ENCODE data around the gene ZNF487.
"Not testable (repeated sequence)": the region's sequence is repeated elsewhere in the genome, so short reads cannot be mapped to it uniquely, and the experiment has no call there.

Gene ZNF487

GRCh38 chr10:43446219-43447017 is 9.5 kb downstream of the ZNF487 start:
- H3K27me3 ChIP-seq (replicated peaks; ENCODE audit: control insufficient read depth, insufficient read depth, low read length); H3K9me3 ChIP-seq (ENCODE audit: control insufficient read depth, low read length); DNase-seq (ENCODE audit: low read depth); H3K4me3 ChIP-seq (ENCODE audit: low read length); H3K36me3 ChIP-seq (ENCODE audit: control insufficient read depth, insufficient read depth, low read length, severe bottlenecking); H3K9ac ChIP-seq (ENCODE audit: low read length); H3K4me1 ChIP-seq (ENCODE audit: control insufficient read depth, insufficient read depth, low read length): not testable (repeated sequence)

- no peaks in the 10 kb centered on the region for H3K9me3 ChIP-seq (ENCODE audit: control insufficient read depth, low read length)
- H3K36me3 ChIP-seq (ENCODE audit: control insufficient read depth, insufficient read depth, low read length, severe bottlenecking): no peaks in the 10 kb centered on the region
- peaks cover 17% of the 10 kb centered on the region for H3K4me1 ChIP-seq (ENCODE audit: control insufficient read depth, insufficient read depth, low read length)
- H3K9ac ChIP-seq (ENCODE audit: low read length): no peak overlapping the region
- no peaks in the 10 kb centered on the region for H3K27me3 ChIP-seq (replicated peaks; ENCODE audit: control insufficient read depth, insufficient read depth, low read length)
- DNase-seq (ENCODE audit: low read depth): no peak
- no peak overlapping the region for H3K4me3 ChIP-seq (ENCODE audit: low read length)
Observed at GRCh38 chr10:43448742-43449141, 11.8 kb downstream of the ZNF487 start.

DNA sequence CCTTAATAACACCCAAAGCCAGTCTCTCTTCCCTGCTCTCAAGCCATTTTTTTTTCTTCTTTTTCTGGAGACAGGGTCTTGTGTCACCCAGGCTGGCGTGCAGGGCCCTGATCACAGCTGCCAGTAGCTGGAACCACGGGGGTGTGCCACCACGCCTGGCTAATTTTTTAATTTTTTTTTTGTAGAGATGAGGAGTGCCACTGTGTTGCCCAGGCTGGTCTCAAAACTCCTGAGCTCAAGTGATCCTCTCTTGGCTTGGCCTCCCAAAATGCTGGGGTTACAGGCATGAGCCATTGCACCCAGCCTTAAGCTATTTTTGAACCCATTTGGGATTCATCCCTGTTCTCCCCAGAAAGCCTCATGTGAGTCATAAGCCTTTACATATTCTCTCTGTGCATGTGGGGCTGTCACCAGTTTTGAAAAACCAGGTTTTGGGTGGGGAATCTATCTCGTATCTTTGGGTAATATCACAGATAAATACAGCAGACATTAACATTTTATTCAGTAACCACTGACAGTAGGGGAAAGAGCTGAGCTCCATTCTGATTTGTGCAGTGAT is 15.5 kb downstream of the ZNF487 start:
- no peak for DNase-seq (ENCODE audit: low read depth)
- Histone ChIP-seq H3K27me3 (replicated peaks; ENCODE audit: control insufficient read depth, insufficient read depth, low read length) (no peaks in the 10 kb centered on the region), H3K4me3 (ENCODE audit: low read length) (no peak overlapping the region), H3K4me1 (ENCODE audit: control insufficient read depth, insufficient read depth, low read length) (peaks cover 32% of the 10 kb centered on the region), H3K9me3 (ENCODE audit: control insufficient read depth, low read length) (no peaks in the 10 kb centered on the region), H3K9ac (ENCODE audit: low read length) (no peak overlapping the region), H3K36me3 (ENCODE audit: control insufficient read depth, insufficient read depth, low read length, severe bottlenecking) (no peaks in the 10 kb centered on the region)

DNA sequence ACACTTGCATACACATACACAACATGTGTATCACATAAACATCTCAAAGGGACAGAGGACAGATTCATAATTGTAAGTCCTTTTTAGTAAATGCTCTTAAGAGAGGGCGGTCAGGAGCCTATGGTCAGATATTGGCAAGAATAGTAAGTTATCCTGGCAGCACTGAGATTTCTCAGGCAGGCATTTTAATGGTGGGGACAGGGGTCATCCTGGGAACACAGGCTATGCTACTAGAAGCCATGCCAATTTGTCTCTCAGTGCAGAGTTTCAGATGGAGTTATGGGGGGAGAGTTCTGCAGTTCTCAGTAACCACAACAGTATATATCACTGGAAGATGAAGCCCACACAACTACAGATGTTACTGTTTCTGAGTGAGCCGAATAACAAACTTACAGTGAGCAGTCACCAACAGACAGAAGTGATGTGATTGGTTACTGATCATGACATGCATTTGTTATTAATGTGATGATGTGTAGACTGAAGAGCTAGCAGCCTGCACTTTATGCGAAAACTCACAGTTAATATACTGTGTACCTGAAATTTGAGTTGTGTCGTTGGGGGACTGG is 16.4 kb downstream of the ZNF487 start:
- no peak for DNase-seq (ENCODE audit: low read depth)
- Histone ChIP-seq H3K4me3 (ENCODE audit: low read length) (peak overlapping the region; percentile 18), H3K4me1 (ENCODE audit: control insufficient read depth, insufficient read depth, low read length) (peaks cover 32% of the 10 kb centered on the region), H3K9me3 (ENCODE audit: control insufficient read depth, low read length) (no peaks in the 10 kb centered on the region), H3K9ac (ENCODE audit: low read length) (peak overlapping the region; percentile 32), H3K36me3 (ENCODE audit: control insufficient read depth, insufficient read depth, low read length, severe bottlenecking) (no peaks in the 10 kb centered on the region), H3K27me3 (replicated peaks; ENCODE audit: control insufficient read depth, insufficient read depth, low read length) (no peaks in the 10 kb centered on the region)

DNA sequence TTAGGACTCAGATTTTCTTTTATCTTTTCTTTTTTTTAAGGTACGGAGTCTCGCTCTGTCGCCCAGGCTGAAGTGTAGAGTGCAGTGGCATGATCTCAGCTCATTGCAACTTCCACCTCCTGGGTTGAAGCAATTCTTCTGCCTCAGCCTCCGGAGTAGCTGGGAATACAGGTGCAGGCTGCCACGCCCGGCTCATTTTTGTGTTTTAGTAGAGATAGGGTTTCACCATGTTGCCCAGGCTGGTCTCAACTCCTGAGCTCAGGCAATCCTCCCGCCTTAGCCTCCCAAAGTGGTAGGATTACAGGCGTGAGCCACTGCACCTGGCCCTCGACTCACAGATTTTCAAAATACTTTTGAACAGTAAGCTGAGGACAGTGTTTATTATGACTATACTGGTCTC is 17.1 kb downstream of the ZNF487 start:
- not testable (repeated sequence) for DNase-seq (ENCODE audit: low read depth)
- peaks cover 32% of the 10 kb centered on the region for H3K4me1 ChIP-seq (ENCODE audit: control insufficient read depth, insufficient read depth, low read length)

GRCh38 chr10:43456561-43456960 is 19.6 kb downstream of the ZNF487 start:
- not testable (repeated sequence) for DNase-seq (ENCODE audit: low read depth); H3K9me3 ChIP-seq (ENCODE audit: control insufficient read depth, low read length); H3K36me3 ChIP-seq (ENCODE audit: control insufficient read depth, insufficient read depth, low read length, severe bottlenecking); H3K27me3 ChIP-seq (replicated peaks; ENCODE audit: control insufficient read depth, insufficient read depth, low read length)
- peak overlapping the region; percentile 90 for H3K9ac ChIP-seq (ENCODE audit: low read length)
- peaks cover 32% of the 10 kb centered on the region for H3K4me1 ChIP-seq (ENCODE audit: control insufficient read depth, insufficient read depth, low read length)
- H3K4me3 ChIP-seq (ENCODE audit: low read length): peak overlapping the region; percentile 90

More for the DNA sequence above, 17.1 kb downstream of the ZNF487 start:
- not testable (repeated sequence) for H3K36me3 ChIP-seq (ENCODE audit: control insufficient read depth, insufficient read depth, low read length, severe bottlenecking); H3K9me3 ChIP-seq (ENCODE audit: control insufficient read depth, low read length); H3K27me3 ChIP-seq (replicated peaks; ENCODE audit: control insufficient read depth, insufficient read depth, low read length); H3K4me3 ChIP-seq (ENCODE audit: low read length)
- H3K9ac ChIP-seq (ENCODE audit: low read length): peak overlapping the region; percentile 90

DNA sequence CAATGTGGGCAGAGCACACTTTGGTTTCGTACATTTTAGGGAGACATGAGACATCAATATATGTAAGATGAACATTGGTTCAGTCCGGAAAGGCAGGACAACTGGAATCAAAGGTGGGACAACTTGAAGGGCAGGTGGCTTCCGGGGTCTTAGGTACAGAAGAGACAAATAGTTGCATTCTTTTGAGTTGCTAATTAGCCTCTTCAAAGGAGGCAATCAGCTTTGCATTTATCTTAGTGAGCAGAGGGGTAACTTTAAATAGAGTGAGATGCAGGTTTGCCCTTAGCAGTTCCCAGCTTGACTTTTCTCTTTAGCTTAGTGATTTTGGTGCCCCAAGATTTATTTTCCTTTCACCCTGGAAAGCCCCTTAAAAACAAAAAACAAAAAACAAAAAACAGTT is 21.3 kb downstream of the ZNF487 start:
- Histone ChIP-seq H3K36me3 (ENCODE audit: control insufficient read depth, insufficient read depth, low read length, severe bottlenecking) (no peaks in the 10 kb centered on the region), H3K9me3 (ENCODE audit: control insufficient read depth, low read length) (no peaks in the 10 kb centered on the region), H3K27me3 (replicated peaks; ENCODE audit: control insufficient read depth, insufficient read depth, low read length) (no peaks in the 10 kb centered on the region), H3K4me1 (ENCODE audit: control insufficient read depth, insufficient read depth, low read length) (peaks cover 22% of the 10 kb centered on the region), H3K4me3 (ENCODE audit: low read length) (no peak overlapping the region), H3K9ac (ENCODE audit: low read length) (no peak overlapping the region)
- DNase-seq (ENCODE audit: low read depth): no peak

- Histone ChIP-seq H3K4me3 (ENCODE audit: low read length) (peak overlapping the region; percentile 69), H3K9ac (ENCODE audit: low read length) (peak overlapping the region; percentile 70), H3K36me3 (ENCODE audit: control insufficient read depth, insufficient read depth, low read length, severe bottlenecking) (no peaks in the 10 kb centered on the region), H3K27me3 (replicated peaks; ENCODE audit: control insufficient read depth, insufficient read depth, low read length) (no peaks in the 10 kb centered on the region), H3K9me3 (ENCODE audit: control insufficient read depth, low read length) (no peaks in the 10 kb centered on the region), H3K4me1 (ENCODE audit: control insufficient read depth, insufficient read depth, low read length) (peaks cover 2% of the 10 kb centered on the region)
- DNase-seq (ENCODE audit: low read depth): peak; percentile 96
Observed at GRCh38 chr10:43461950-43462349, 25.0 kb downstream of the ZNF487 start.

DNA sequence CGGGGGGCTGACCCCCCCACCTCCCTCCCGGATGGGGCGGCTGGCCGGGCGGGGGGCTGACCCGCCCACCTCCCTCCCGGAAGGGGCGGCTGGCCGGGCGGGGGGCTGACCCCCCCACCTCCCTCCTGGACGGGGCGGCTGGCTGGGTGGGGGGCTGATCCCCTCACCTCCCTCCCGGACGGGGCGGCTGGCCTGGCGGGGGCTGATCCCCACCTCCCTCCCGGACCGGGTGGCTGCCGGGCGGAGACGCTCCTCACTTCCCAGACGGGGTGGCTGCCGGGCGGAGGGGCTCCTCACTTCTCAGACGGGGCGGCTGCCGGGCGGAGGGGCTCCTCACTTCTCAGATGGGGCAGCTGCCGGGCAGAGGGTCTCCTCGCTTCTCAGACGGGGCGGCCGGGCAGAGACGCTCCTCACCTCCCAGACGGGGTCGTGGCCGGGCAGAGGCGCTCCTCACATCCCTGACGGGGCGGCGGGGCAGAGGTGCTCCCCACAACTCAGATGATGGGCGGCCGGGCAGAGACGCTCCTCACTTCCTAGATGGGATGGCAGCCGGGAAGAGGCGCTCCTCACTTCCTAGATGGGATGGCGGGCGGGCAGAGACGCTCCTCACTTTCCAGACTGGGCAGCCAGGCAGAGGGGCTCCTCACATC is 28.3 kb downstream of the ZNF487 start:
- not testable (repeated sequence) for H3K36me3 ChIP-seq (ENCODE audit: control insufficient read depth, insufficient read depth, low read length, severe bottlenecking); H3K9ac ChIP-seq (ENCODE audit: low read length); H3K4me1 ChIP-seq (ENCODE audit: control insufficient read depth, insufficient read depth, low read length); DNase-seq (ENCODE audit: low read depth); H3K27me3 ChIP-seq (replicated peaks; ENCODE audit: control insufficient read depth, insufficient read depth, low read length); H3K9me3 ChIP-seq (ENCODE audit: control insufficient read depth, low read length); H3K4me3 ChIP-seq (ENCODE audit: low read length)

GRCh38 chr10:43465736-43466120 is 28.8 kb downstream of the ZNF487 start:
- H3K36me3 ChIP-seq (ENCODE audit: control insufficient read depth, insufficient read depth, low read length, severe bottlenecking); DNase-seq (ENCODE audit: low read depth); H3K9ac ChIP-seq (ENCODE audit: low read length); H3K4me3 ChIP-seq (ENCODE audit: low read length); H3K27me3 ChIP-seq (replicated peaks; ENCODE audit: control insufficient read depth, insufficient read depth, low read length); H3K9me3 ChIP-seq (ENCODE audit: control insufficient read depth, low read length); H3K4me1 ChIP-seq (ENCODE audit: control insufficient read depth, insufficient read depth, low read length): not testable (repeated sequence)

DNA sequence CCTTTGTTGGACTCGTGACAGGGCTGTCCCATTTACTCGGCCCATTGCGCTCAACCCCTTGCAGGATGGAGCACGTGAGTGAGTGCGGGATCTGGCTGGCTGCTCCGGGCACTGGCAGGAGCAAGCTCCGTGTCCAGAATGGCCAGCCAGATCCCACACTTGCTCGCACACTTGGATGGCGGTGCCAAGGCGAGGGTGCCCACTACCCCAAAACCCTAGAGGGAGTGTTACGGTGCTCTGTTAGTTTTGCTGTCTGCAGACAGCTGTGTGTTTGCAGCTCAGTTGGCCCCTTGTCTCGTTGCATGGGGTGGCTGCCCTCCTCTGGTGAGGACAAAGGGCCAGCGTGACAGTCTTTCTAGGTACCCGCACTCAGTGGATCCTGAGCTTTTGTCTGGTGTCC is 34.2 kb downstream of the ZNF487 start:
- no peaks in the 10 kb centered on the region for H3K9me3 ChIP-seq (ENCODE audit: control insufficient read depth, low read length)
- no peaks in the 10 kb centered on the region for H3K36me3 ChIP-seq (ENCODE audit: control insufficient read depth, insufficient read depth, low read length, severe bottlenecking)
- no peak for DNase-seq (ENCODE audit: low read depth)
- H3K27me3 ChIP-seq (replicated peaks; ENCODE audit: control insufficient read depth, insufficient read depth, low read length): no peaks in the 10 kb centered on the region
- no peaks in the 10 kb centered on the region for H3K4me1 ChIP-seq (ENCODE audit: control insufficient read depth, insufficient read depth, low read length)
- no peak overlapping the region for H3K9ac ChIP-seq (ENCODE audit: low read length)
- H3K4me3 ChIP-seq (ENCODE audit: low read length): no peak overlapping the region

All from adipocyte (in vitro differentiated cells).